GM23338 (cell line): ENCODE measurements around the gene DNAAF5. TPM values are rescaled to one million over a fixed set of nuclear protein-coding genes. Genes with fewer than 3 reads are reported as not detected.

Source experiments
- ATAC-seq: fragments of 200-7000 bp; cut with Tn5 transposase; 3 replicates; pipeline ENCODE4 v1.9.1; 2020
- DNase-seq: peaks from one replicate; pipeline ENCODE4 v3.0.0-alpha.2; 2015; ENCODE audit warnings: low spot score
- H2AFZ ChIP-seq: fragments of 200-600 bp; sonication (generic); 2 replicates; pipeline ENCODE4 v1.8.0; 2016; ENCODE audit warnings: antibody characterized with exemption, mild to moderate bottlenecking, moderate library complexity
- H3F3A ChIP-seq: fragments of 200-600 bp; sonication (generic); replicated peaks from 2 replicates; pipeline ENCODE4 v1.8.0; 2017; ENCODE audit warnings: antibody characterized with exemption, mixed run types, low read depth
- H3K27ac ChIP-seq: fragments of 200-600 bp; sonication (generic); 2 replicates; pipeline ENCODE4 v1.6.1; 2016; ENCODE audit warnings: low read depth
- H3K27me3 ChIP-seq: fragments of 200-600 bp; sonication (generic); 2 replicates; pipeline ENCODE4 v1.8.0; 2016; ENCODE audit warnings: mild to moderate bottlenecking, mixed run types, moderate library complexity; ENCODE audit not compliant: insufficient read depth
- H3K36me3 ChIP-seq: fragments of 200-600 bp; sonication (generic); 2 replicates; pipeline ENCODE4 v1.8.0; 2016; ENCODE audit warnings: mild to moderate bottlenecking; ENCODE audit not compliant: insufficient read depth
- H3K4me1 ChIP-seq: fragments of 200-600 bp; sonication (generic); 2 replicates; pipeline ENCODE4 v1.8.0; 2016; ENCODE audit warnings: mild to moderate bottlenecking, moderate library complexity; ENCODE audit not compliant: insufficient read depth
- H3K4me2 ChIP-seq: fragments of 200-600 bp; sonication (generic); 2 replicates; pipeline ENCODE4 v1.7.1; 2017; ENCODE audit warnings: mixed run types
- H3K4me3 ChIP-seq: fragments of 200-600 bp; sonication (generic); 2 replicates; pipeline ENCODE4 v1.6.1; 2016; ENCODE audit warnings: mixed run types
- H3K79me2 ChIP-seq: fragments of 200-600 bp; sonication (generic); replicated peaks from 2 replicates; pipeline ENCODE4 v1.8.0; 2017; ENCODE audit warnings: mild to moderate bottlenecking; ENCODE audit not compliant: insufficient read depth
- H3K9me2 ChIP-seq: fragments of 200-600 bp; sonication (generic); 2 replicates; pipeline ENCODE4 v1.8.0; 2017; ENCODE audit not compliant: insufficient read depth
- H4K20me1 ChIP-seq: fragments of 200-600 bp; sonication (generic); replicated peaks from 2 replicates; pipeline ENCODE4 v1.8.0; 2017; ENCODE audit warnings: mild to moderate bottlenecking; ENCODE audit not compliant: insufficient read depth
- H3K27ac Mint-ChIP-seq: 2 replicates; pipeline ENCODE4 v1.8.0; 2020; ENCODE audit warnings: inconsistent platforms, mild to moderate bottlenecking, moderate library complexity, mixed read lengths
- H3K27me3 Mint-ChIP-seq: 3 replicates; pipeline ENCODE4 v1.8.0; 2022; ENCODE audit warnings: low read depth, mild to moderate bottlenecking, moderate library complexity, mixed read lengths, inconsistent platforms; ENCODE audit not compliant: insufficient read depth, poor library complexity
- H3K36me3 Mint-ChIP-seq: 3 replicates; pipeline ENCODE4 v1.8.0; 2021; ENCODE audit warnings: low read depth, mild to moderate bottlenecking, inconsistent platforms, moderate library complexity, mixed read lengths
- H3K4me1 Mint-ChIP-seq: 3 replicates; pipeline ENCODE4 v1.8.0; 2020; ENCODE audit warnings: mild to moderate bottlenecking, inconsistent platforms, mixed read lengths
- H3K4me3 Mint-ChIP-seq: 3 replicates; pipeline ENCODE4 v1.8.0; 2021; ENCODE audit warnings: moderate library complexity, mild to moderate bottlenecking, inconsistent platforms, mixed read lengths
- H3K9me3 Mint-ChIP-seq: 3 replicates; pipeline ENCODE4 v1.8.0; 2020; ENCODE audit warnings: moderate library complexity, mild to moderate bottlenecking, inconsistent platforms, mixed read lengths
- CREB1 ChIP-seq: fragments of 250-450 bp; sonication (Bioruptor Pico); IDR thresholded peaks from 2 replicates; pipeline ENCODE4 v1.5.0; 2020; ENCODE audit warnings: low read depth, mild to moderate bottlenecking, moderate library complexity
- CTCF ChIP-seq, 2 experiments: fragments of 200-600 bp in 1 of 2; sonication (generic) in 1 of 2; conservative IDR thresholded peaks; 2 replicates each; pipeline versions ENCODE4 v1.5.1 to v1.6.1; 2016 to 2017; ENCODE audit warnings: antibody characterized with exemption in 2 of 2, low read depth in 2 of 2, mild to moderate bottlenecking in 2 of 2, moderate library complexity in 1 of 2
- EZH2 ChIP-seq: fragments of 200-600 bp; sonication (generic); IDR thresholded peaks from one replicate; pipeline ENCODE4 v1.8.0; 2017; ENCODE audit warnings: antibody characterized with exemption, mild to moderate bottlenecking, low read depth; ENCODE audit not compliant: unreplicated experiment
- EZH2phosphoT487 ChIP-seq: fragments of 200-600 bp; sonication (generic); IDR thresholded peaks from one replicate; pipeline ENCODE4 v1.8.1; 2018; ENCODE audit warnings: antibody characterized with exemption; ENCODE audit not compliant: unreplicated experiment
- JUNB ChIP-seq: IDR thresholded peaks from one replicate; pipeline ENCODE4 v1.6.1; 2016; ENCODE audit warnings: antibody characterized with exemption; ENCODE audit not compliant: unreplicated experiment
- NANOG ChIP-seq: IDR thresholded peaks from 2 replicates; pipeline ENCODE4 v1.6.1; 2016; ENCODE audit warnings: antibody characterized with exemption, borderline replicate concordance
- POLR2AphosphoS5 ChIP-seq: IDR thresholded peaks from 2 replicates; pipeline ENCODE4 v1.6.1; 2016; ENCODE audit warnings: antibody characterized with exemption, low read depth
- REST ChIP-seq: IDR thresholded peaks from one replicate; pipeline ENCODE4 v1.6.1; 2018; ENCODE audit warnings: antibody characterized with exemption; ENCODE audit not compliant: unreplicated experiment
- STAT1 ChIP-seq: IDR thresholded peaks from one replicate; pipeline ENCODE4 v1.6.1; 2016; ENCODE audit warnings: antibody characterized with exemption; ENCODE audit not compliant: unreplicated experiment
- ZNF331 ChIP-seq: fragments of 250-450 bp; sonication (Bioruptor Pico); IDR thresholded peaks from 2 replicates; pipeline ENCODE4 v1.5.0; 2020; ENCODE audit warnings: low read depth, mild to moderate bottlenecking, moderate library complexity
- ZNF462 ChIP-seq: fragments of 250-450 bp; sonication (Bioruptor Pico); IDR thresholded peaks from 2 replicates; pipeline ENCODE4 v1.5.0; 2020; ENCODE audit warnings: mild to moderate bottlenecking, moderate library complexity
- polyA plus RNA-seq: library from polyadenylated mRNA; unstranded; fragments of >200 nt; fragmentation: Nextera tagmentation; extraction: Ambion mirVana; gene quantifications from 2 replicates; pipeline ENCODE4 v1.2.1, GENCODE V29; 2016
- total RNA-seq: library from RNA; depleted of rRNA; stranded (reverse); fragments of >200 nt; shearing (Covaris generic); gene quantifications from 2 replicates; pipeline ENCODE4 v1.2.3, GENCODE V29; 2014
- TF ChIP-seq, protein P1 (sequence below): IDR thresholded peaks from 2 replicates; pipeline ENCODE4 v1.6.1; 2016; ENCODE audit warnings: antibody characterized with exemption

Gene DNAAF5
- total and polyA plus RNA-seq, 2 experiments from 2014 or later = 20.4 to 86.7 TPM

GRCh38 chr7:730501-731439 lies 4.3 kb downstream of the DNAAF5 start:
- ATAC-seq = no peak
- peaks cover 3% of the 10 kb centered on the region; the same call in 1 of the 2 replicates for H3K36me3 ChIP-seq
- peaks cover 9% of the 10 kb centered on the region for H3K27me3 Mint-ChIP-seq
- peaks cover 12% of the 10 kb centered on the region for H3K4me1 Mint-ChIP-seq
- peaks cover 2% of the 10 kb centered on the region; the same call in 1 of the 2 replicates for H3K4me1 ChIP-seq
- H3K9me2 ChIP-seq = no peaks in the 10 kb centered on the region
- peaks cover 83% of the 10 kb centered on the region for H3K79me2 ChIP-seq
- no peaks in the 10 kb centered on the region for H3K27me3 ChIP-seq
- peaks cover 5% of the 10 kb centered on the region for H3K9me3 Mint-ChIP-seq
- no peaks in the 10 kb centered on the region for H3F3A ChIP-seq
- H3K4me2 ChIP-seq = no peak overlapping the region
- no peak overlapping the region for H3K4me3 ChIP-seq
- peaks cover 9% of the 10 kb centered on the region; the same call in 1 of the 2 replicates for H4K20me1 ChIP-seq
- H3K4me3 Mint-ChIP-seq = no peak overlapping the region; the same call in 2 of the 3 replicates
- peaks cover 26% of the 10 kb centered on the region for H3K36me3 Mint-ChIP-seq
- no peak overlapping the region for H3K27ac ChIP-seq
- no peak overlapping the region; the same call in 1 of the 2 replicates for H3K27ac Mint-ChIP-seq
- H2AFZ ChIP-seq = no peak overlapping the region
- no peak for DNase-seq
- TF ChIP-seq REST (no peak), STAT1 (no peak), CTCF (conservative IDR thresholded peaks at IDR 0.05; ENCODE audit: low read depth in 2 of 2) (no peak), JUNB (no peak), ZNF331 (CRISPR knock-in tag) (no peak), EZH2 (no peak), ZNF462 (CRISPR knock-in tag) (no peak), CREB1 (no peak), EZH2phosphoT487 (no peak), POLR2AphosphoS5 (no peak), NANOG (no peak)
- TF ChIP-seq, protein P1, sequence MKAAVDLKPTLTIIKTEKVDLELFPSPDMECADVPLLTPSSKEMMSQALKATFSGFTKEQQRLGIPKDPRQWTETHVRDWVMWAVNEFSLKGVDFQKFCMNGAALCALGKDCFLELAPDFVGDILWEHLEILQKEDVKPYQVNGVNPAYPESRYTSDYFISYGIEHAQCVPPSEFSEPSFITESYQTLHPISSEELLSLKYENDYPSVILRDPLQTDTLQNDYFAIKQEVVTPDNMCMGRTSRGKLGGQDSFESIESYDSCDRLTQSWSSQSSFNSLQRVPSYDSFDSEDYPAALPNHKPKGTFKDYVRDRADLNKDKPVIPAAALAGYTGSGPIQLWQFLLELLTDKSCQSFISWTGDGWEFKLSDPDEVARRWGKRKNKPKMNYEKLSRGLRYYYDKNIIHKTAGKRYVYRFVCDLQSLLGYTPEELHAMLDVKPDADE = no peak
